Activated CD8-positive, alpha-beta T cell treated with anti-CD3 and anti-CD28 coated beads for 36 hours (primary cell): Measurements from ENCODE around the gene PTPA. TPM values are rescaled to one million over a fixed set of nuclear protein-coding genes. Genes with fewer than 3 reads are reported as not detected.

ENCODE experiments used
- ATAC-seq: fragments of 200-7000 bp; cut with Tn5 transposase; one replicate; pipeline ENCODE4 v1.10.0; 2021; ENCODE audit warnings: mild to moderate bottlenecking, moderate library complexity
- CTCF ChIA-PET: fragments of 350-600 bp; sonication (Branson Sonifier 250); formaldehyde crosslinking; loops from one replicate; lab custom pipeline; 2021; ENCODE audit warnings: antibody characterized with exemption; lab: Charles Lee
- POLR2A ChIA-PET: fragments of 350-600 bp; sonication (Branson Sonifier 250); formaldehyde crosslinking; loops from one replicate; lab custom pipeline; 2021; ENCODE audit warnings: antibody characterized with exemption; lab: Charles Lee
- DNase-seq: peaks from one replicate; pipeline ENCODE4 v3.0.0-alpha.2; 2020
- H3K27ac Mint-ChIP-seq: one replicate; pipeline ENCODE4 v1.8.0; 2021; ENCODE audit warnings: mild to moderate bottlenecking, mixed read lengths
- H3K27me3 Mint-ChIP-seq: one replicate; pipeline ENCODE4 v1.8.0; 2021; ENCODE audit warnings: mixed read lengths
- H3K36me3 Mint-ChIP-seq: one replicate; pipeline ENCODE4 v1.8.0; 2021; ENCODE audit warnings: low read depth, mixed read lengths
- H3K4me1 Mint-ChIP-seq: one replicate; pipeline ENCODE4 v1.8.0; 2021; ENCODE audit warnings: low read depth, mixed read lengths
- H3K4me3 Mint-ChIP-seq: one replicate; pipeline ENCODE4 v1.8.0; 2021; ENCODE audit warnings: mild to moderate bottlenecking, moderate library complexity, mixed read lengths
- H3K9me3 Mint-ChIP-seq: one replicate; pipeline ENCODE4 v1.8.0; 2021; ENCODE audit warnings: mixed read lengths
- CTCF ChIP-seq: fragments of 200-600 bp; IDR thresholded peaks from one replicate; pipeline ENCODE4 v1.8.0; 2022; ENCODE audit warnings: antibody characterized with exemption, mild to moderate bottlenecking
- intact Hi-C: fragments of 100-400 bp; cut with micrococcal nuclease; formaldehyde crosslinking; loops from one replicate; pipeline ENCODE4 v1.10.0; 2022
- total RNA-seq, 2 experiments: library from RNA; stranded (reverse); gene quantifications; one replicate each; pipeline ENCODE4 v1.2.3, GENCODE V29; 2021

Gene PTPA
- total RNA-seq, 2 experiments from 2014 or later: 95.3 to 98.5 TPM

GRCh38 chr9:129072171-129072570 lies 39.0 kb upstream of the PTPA start:
- POLR2A ChIA-PET: no interaction called here
- H3K27me3 Mint-ChIP-seq: no peaks in the 10 kb centered on the region
- TF ChIP-seq CTCF: no peak
- H3K4me3 Mint-ChIP-seq: no peak overlapping the region
- peak overlapping the region; percentile 61 for H3K27ac Mint-ChIP-seq
- no peak for DNase-seq
- intact Hi-C loops: no loop called here
- peaks cover 45% of the 10 kb centered on the region for H3K4me1 Mint-ChIP-seq
- no peaks in the 10 kb centered on the region for H3K9me3 Mint-ChIP-seq
- CTCF ChIA-PET: no interaction called here
- no peak for ATAC-seq
- H3K36me3 Mint-ChIP-seq: peaks cover 10% of the 10 kb centered on the region

- Mint-ChIP-seq H3K4me1 (peaks cover 41% of the 10 kb centered on the region), H3K9me3 (no peaks in the 10 kb centered on the region), H3K4me3 (no peak overlapping the region), H3K27ac (peak overlapping the region; percentile 63), H3K36me3 (peaks cover 8% of the 10 kb centered on the region), H3K27me3 (no peaks in the 10 kb centered on the region)
- ATAC-seq: no peak
- no peak for TF ChIP-seq CTCF
- ChIA-PET POLR2A (no interaction called here), CTCF (no interaction called here)
- DNase-seq: no peak
- intact Hi-C loops: no loop called here
Observed at GRCh38 chr9:129073404-129073803, 37.8 kb upstream of the PTPA start.

GRCh38 chr9:129074106-129074505 lies 37.1 kb upstream of the PTPA start:
- no peak overlapping the region for H3K4me3 Mint-ChIP-seq

GRCh38 chr9:129075996-129076639 lies 35.1 kb upstream of the PTPA start:
- ChIA-PET POLR2A (interaction anchor here (0.6 kb wide), 1 partner anchor 1626 kb away, joined by 3 read pairs; no protein-coding TSS in a partner anchor), CTCF (no interaction called here)
- Mint-ChIP-seq H3K27me3 (no peaks in the 10 kb centered on the region), H3K4me1 (peaks cover 24% of the 10 kb centered on the region), H3K27ac (no peak overlapping the region), H3K9me3 (no peaks in the 10 kb centered on the region), H3K36me3 (no peaks in the 10 kb centered on the region), H3K4me3 (no peak overlapping the region)
- DNase-seq (no peak), ATAC-seq (no peak)
- no peak for TF ChIP-seq CTCF
- intact Hi-C loops: no loop called here

More at GRCh38 chr9:129074106-129074505, 37.1 kb upstream of the PTPA start:
- Mint-ChIP-seq H3K36me3 (peaks cover 3% of the 10 kb centered on the region), H3K27ac (peak overlapping the region; percentile 59), H3K9me3 (no peaks in the 10 kb centered on the region), H3K4me1 (peaks cover 34% of the 10 kb centered on the region), H3K27me3 (no peaks in the 10 kb centered on the region)
- ATAC-seq (no peak), DNase-seq (no peak)
- POLR2A ChIA-PET: interaction anchor here (0.7 kb wide), 1 partner anchor 9 kb away, joined by 3 read pairs; no protein-coding TSS in a partner anchor
- TF ChIP-seq CTCF: no peak
- intact Hi-C loops: no loop called here
- CTCF ChIA-PET: no interaction called here

- Mint-ChIP-seq H3K4me1 (peaks cover 24% of the 10 kb centered on the region), H3K4me3 (no peak overlapping the region), H3K27ac (no peak overlapping the region), H3K36me3 (no peaks in the 10 kb centered on the region), H3K9me3 (no peaks in the 10 kb centered on the region), H3K27me3 (no peaks in the 10 kb centered on the region)
- no peak for DNase-seq
- no peak for ATAC-seq
- ChIA-PET POLR2A (no interaction called here), CTCF (no interaction called here)
- intact Hi-C loops: no loop called here
- TF ChIP-seq CTCF: no peak
Observed at GRCh38 chr9:129076640-129077037, 34.6 kb upstream of the PTPA start.
